GM19372 (cell line): ENCODE data around the gene RIBC2.
"Not testable (repeated sequence)": the region's sequence is repeated elsewhere in the genome, so short reads cannot be mapped to it uniquely, and the experiment has no call there.

Experiments used
- ATAC-seq: cut with Tn5 transposase; IDR thresholded peaks from one replicate; pipeline ENCODE4 v1.9.1; 2021; ENCODE audit warnings: mild to moderate bottlenecking, low read depth, moderate library complexity; ENCODE audit not compliant: unreplicated experiment

Gene RIBC2

GRCh38 chr22:45413368-45414211, at the start of gene RIBC2, which contains the start of gene SMC1B:
RIBC2 (plus strand) TSS chr22:45413693; CDS start chr22:45413887, 194 bp downstream.
SMC1B (minus strand) TSS chr22:45413599; CDS start chr22:45413567, 32 bp downstream.
- ATAC-seq: no peak

GRCh38 chr22:45366713-45367112, 46.8 kb upstream of the RIBC2 start:
- no peak for ATAC-seq

GRCh38 chr22:45373592-45373991, 39.9 kb upstream of the RIBC2 start:
- not testable (repeated sequence) for ATAC-seq

GRCh38 chr22:45376009-45376408, 37.5 kb upstream of the RIBC2 start:
- no peak for ATAC-seq

- no peak for ATAC-seq
Observed at GRCh38 chr22:45376703-45377102, 36.8 kb upstream of the RIBC2 start.

GRCh38 chr22:45381348-45381747, 32.1 kb upstream of the RIBC2 start:
- no peak for ATAC-seq

GRCh38 chr22:45389546-45389945, 23.9 kb upstream of the RIBC2 start:
- ATAC-seq: no peak

GRCh38 chr22:45397806-45398205, 15.7 kb upstream of the RIBC2 start:
- ATAC-seq: no peak

- ATAC-seq: no peak
Observed at GRCh38 chr22:45398214-45398613, 15.3 kb upstream of the RIBC2 start.

GRCh38 chr22:45399712-45400445, 13.6 kb upstream of the RIBC2 start:
- ATAC-seq: no peak

GRCh38 chr22:45402466-45402985, 11.0 kb upstream of the RIBC2 start:
- no peak for ATAC-seq

- no peak for ATAC-seq
Observed at GRCh38 chr22:45407793-45408192, 5.7 kb upstream of the RIBC2 start.

- no peak for ATAC-seq
Observed at GRCh38 chr22:45413013-45413367, 503 bp upstream of the RIBC2 start.

- ATAC-seq: no peak
Observed at GRCh38 chr22:45418056-45418769, 4.7 kb downstream of the RIBC2 start.

- ATAC-seq: no peak
Observed at GRCh38 chr22:45418770-45419138, 5.3 kb downstream of the RIBC2 start.

- no peak for ATAC-seq
Observed at GRCh38 chr22:45420011-45420410, 6.5 kb downstream of the RIBC2 start.

- ATAC-seq: no peak
Observed at GRCh38 chr22:45420539-45420938, 7.0 kb downstream of the RIBC2 start.

- ATAC-seq: no peak
Observed at GRCh38 chr22:45421349-45422055, 8.0 kb downstream of the RIBC2 start.

GRCh38 chr22:45422237-45422983, 8.9 kb downstream of the RIBC2 start:
- ATAC-seq: no peak

- ATAC-seq: no peak
Observed at GRCh38 chr22:45423524-45423923, 10.0 kb downstream of the RIBC2 start.
